BJ (cell line): ENCODE results near the gene CHAF1A. TPM values are rescaled to one million over a fixed set of nuclear protein-coding genes. Genes with fewer than 3 reads are reported as not detected.

Experiments used
- CTCF ChIA-PET: fragments of 350-600 bp; formaldehyde crosslinking; extraction: SDS; loops from one replicate; lab custom pipeline; 2021; ENCODE audit warnings: antibody characterized with exemption, inconsistent platforms; lab: Yijun Ruan, JAX
- POLR2A ChIA-PET: fragments of 300-600 bp; sonication (Branson Sonifier 250); formaldehyde crosslinking; extraction: SDS; loops from one replicate; lab custom pipeline; 2021; ENCODE audit warnings: antibody characterized with exemption; lab: Charles Lee
- DNase-seq: peaks from one replicate; pipeline ENCODE4 v3.0.0-alpha.2; 2011; ENCODE audit warnings: low read depth
- H3K27me3 ChIP-seq: 2 replicates; pipeline ENCODE4 v1.6.0; 2011; ENCODE audit warnings: low read length; ENCODE audit not compliant: control insufficient read depth, insufficient read depth
- H3K36me3 ChIP-seq: 2 replicates; pipeline ENCODE4 v1.5.1; 2011; ENCODE audit warnings: low read length; ENCODE audit not compliant: control insufficient read depth, insufficient read depth
- H3K4me3 ChIP-seq: 2 replicates; pipeline ENCODE4 v1.5.1; 2011; ENCODE audit warnings: low read depth, mild to moderate bottlenecking, control low read depth, low read length
- polyA plus RNA-seq: library from polyadenylated mRNA; depleted of rRNA; stranded (reverse); fragments of >200 nt; gene quantifications from 2 replicates; pipeline ENCODE4 v1.2.3, GENCODE V29; 2011
- TF ChIP-seq, protein P1 (sequence below): IDR thresholded peaks from 2 replicates; pipeline ENCODE4 v1.5.1; 2011; ENCODE audit warnings: low read depth, mild to moderate bottlenecking, control low read depth, inconsistent platforms, low read length, moderate library complexity; ENCODE audit not compliant: insufficient read depth

Gene CHAF1A
- polyA plus RNA-seq, 1 experiment = 11.4 TPM

DNA sequence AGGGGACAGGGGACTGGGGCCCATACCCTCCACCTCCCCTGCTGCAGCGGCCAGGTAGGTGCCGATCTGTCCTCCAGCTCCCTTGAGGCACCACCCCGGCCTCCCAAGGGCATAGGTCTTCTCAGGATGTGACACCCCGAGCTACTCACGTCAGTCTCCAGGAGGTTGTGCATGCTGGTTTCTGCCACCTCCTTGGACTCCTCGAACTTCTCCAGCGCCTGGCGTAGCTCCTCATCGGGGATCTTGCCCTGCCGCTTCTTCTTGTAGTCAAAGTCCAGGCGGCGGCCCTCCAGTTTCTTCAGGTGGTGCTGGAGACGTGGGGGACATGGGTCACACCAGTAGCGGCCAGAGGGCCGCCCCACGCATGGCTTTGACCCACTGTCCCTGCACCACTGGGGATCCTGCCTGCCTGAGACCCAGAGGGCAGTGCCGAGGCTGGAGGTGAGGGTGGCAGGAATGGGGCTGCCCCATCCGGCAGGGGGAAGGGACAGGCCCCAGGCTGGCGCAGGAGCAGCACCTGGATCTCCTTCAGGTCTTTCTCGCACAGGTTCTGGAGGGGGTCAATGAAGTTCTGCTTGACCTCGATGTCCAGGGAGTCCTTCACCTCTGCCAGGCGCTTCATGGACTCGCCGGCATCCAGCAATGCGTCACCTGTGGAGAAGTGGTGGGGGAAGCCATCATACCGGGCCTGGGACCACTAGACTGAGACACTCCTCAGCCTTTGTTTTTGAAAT is 38.7 kb upstream of the CHAF1A start:
- TF ChIP-seq, protein P1, sequence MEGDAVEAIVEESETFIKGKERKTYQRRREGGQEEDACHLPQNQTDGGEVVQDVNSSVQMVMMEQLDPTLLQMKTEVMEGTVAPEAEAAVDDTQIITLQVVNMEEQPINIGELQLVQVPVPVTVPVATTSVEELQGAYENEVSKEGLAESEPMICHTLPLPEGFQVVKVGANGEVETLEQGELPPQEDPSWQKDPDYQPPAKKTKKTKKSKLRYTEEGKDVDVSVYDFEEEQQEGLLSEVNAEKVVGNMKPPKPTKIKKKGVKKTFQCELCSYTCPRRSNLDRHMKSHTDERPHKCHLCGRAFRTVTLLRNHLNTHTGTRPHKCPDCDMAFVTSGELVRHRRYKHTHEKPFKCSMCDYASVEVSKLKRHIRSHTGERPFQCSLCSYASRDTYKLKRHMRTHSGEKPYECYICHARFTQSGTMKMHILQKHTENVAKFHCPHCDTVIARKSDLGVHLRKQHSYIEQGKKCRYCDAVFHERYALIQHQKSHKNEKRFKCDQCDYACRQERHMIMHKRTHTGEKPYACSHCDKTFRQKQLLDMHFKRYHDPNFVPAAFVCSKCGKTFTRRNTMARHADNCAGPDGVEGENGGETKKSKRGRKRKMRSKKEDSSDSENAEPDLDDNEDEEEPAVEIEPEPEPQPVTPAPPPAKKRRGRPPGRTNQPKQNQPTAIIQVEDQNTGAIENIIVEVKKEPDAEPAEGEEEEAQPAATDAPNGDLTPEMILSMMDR = no peak
- ChIA-PET CTCF (interaction anchor here (0.6 to 5.7 kb wide), 3 partner anchors 11 to 36 kb away, joined by 3 to 49 read pairs (median 3); partner anchors contain the start of gene SH3GL1), POLR2A (no interaction called here)
- H3K4me3 ChIP-seq = no peak overlapping the region
- DNase-seq = no peak
- H3K36me3 ChIP-seq = peaks cover 68% of the 10 kb centered on the region
- no peaks in the 10 kb centered on the region for H3K27me3 ChIP-seq

DNA sequence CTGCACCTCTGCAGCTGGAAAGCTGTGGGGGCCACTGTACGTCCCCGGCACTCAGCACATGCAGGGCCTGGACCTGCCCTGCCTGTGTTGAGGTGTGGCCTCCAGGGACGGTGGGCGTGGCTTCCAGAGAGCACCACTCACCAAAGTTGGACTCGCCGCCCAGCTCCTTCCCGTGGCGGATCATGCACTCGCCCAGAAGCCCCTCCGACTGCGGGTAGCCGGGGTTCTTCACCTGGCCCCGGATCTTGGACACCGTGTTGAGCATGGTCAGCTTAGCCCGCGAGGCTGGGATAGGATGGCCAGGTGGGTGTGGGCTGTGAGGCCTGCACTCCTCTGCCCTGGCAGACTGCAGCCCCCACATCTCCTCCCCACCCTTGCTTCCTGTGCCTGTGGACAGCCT is 37.1 kb upstream of the CHAF1A start:
- POLR2A ChIA-PET = no interaction called here
- Histone ChIP-seq H3K27me3 (no peaks in the 10 kb centered on the region), H3K4me3 (no peak overlapping the region), H3K36me3 (peaks cover 54% of the 10 kb centered on the region)
- CTCF ChIA-PET = interaction anchor here (1.1 to 5.7 kb wide), 3 partner anchors 9 to 12 kb away, joined by 3 to 49 read pairs (median 3); no protein-coding TSS in a partner anchor
- no peak for DNase-seq
- TF ChIP-seq, protein P1 = no peak

DNA sequence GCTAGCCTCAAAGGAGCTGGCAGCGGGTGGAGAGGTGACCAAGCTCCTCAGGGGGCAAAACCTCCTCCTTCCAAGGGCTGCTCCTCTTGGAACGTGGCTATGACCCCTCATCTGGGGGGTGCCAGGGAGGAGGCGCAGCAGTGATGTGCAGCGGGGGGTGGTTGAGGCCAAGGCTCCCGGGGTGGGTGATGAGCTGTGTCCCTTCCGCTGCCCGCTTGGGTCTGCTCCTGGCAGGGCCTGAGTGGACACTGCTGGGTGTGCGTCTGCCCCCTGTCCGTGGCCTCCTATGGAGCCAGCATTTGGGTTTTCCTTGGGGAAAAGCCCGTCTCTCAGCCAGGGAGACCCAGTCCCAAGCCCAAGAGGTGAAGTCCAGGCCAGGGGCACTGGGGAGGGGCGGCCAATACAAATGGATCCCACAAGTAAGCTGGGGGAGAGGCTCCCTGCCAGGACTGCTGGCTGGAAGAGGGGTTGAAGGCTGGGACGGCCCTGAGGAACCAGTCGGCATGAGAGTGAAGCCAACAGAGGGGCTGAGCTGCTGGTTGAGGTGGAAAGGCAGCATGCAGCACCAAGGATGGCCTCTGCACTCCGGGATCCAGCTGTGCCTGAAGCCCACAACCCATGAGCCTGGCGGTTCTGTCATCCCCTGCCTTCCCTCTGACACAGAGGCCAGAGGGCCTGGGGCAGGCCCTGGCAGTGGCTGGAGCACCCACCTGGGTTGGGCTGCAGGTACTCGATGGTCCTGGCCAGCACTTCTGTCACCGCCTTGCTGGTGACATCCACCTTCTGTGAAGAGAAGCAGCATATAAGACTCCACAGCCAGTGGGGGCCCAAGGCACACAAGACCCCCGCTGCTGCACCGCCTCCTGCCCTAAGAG is 36.4 kb upstream of the CHAF1A start:
- no peaks in the 10 kb centered on the region for H3K27me3 ChIP-seq
- ChIA-PET CTCF (interaction anchor here (0.8 to 5.7 kb wide), 4 partner anchors 8 to 34 kb away, joined by 3 to 49 read pairs (median 3); partner anchors contain the start of gene SH3GL1), POLR2A (no interaction called here)
- no peak for DNase-seq
- H3K4me3 ChIP-seq = no peak overlapping the region
- TF ChIP-seq, protein P1 = no peak
- H3K36me3 ChIP-seq = peaks cover 47% of the 10 kb centered on the region

DNA sequence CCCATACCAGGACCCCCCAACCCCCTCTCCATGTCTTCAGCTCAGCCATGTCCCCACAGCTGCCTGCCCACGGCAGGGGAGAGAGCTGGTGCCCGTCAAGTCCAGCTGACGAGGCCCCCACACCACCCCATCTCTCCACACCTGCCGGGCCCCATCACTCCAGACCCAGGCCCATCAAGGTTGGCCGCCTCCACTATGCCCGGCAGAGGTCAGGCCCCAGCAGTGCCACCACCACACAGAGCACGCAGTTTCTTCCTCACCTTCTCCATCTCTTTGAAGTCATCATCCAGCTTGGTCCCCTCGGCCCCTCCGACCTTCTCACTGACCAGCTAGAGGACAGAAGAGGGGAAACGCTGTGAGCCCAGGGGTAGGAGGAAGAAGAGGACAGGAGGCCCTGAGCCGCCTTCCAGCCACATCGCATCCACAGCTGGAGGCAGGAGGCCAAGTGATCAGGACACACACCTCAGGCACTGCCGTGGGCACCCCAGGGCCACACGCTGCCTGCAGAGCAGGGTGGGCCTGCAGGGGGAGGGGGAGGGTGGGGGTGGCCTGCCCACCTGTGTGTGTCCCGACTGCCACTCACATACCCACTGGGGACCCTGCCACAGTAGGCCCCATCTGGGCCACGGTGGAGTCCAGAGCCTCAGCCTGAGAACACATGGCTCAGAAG is 35.6 kb upstream of the CHAF1A start:
- Histone ChIP-seq H3K4me3 (no peak overlapping the region), H3K36me3 (peaks cover 43% of the 10 kb centered on the region), H3K27me3 (no peaks in the 10 kb centered on the region)
- TF ChIP-seq, protein P1 = no peak
- no peak for DNase-seq
- CTCF ChIA-PET = interaction anchor here (0.8 to 5.7 kb wide), 3 partner anchors 14 to 34 kb away, joined by 3 to 49 read pairs (median 4); partner anchors contain the start of gene SH3GL1
- POLR2A ChIA-PET = no interaction called here
